ENCODE measurements around the gene DYNC1LI2.
"Not testable (repeated sequence)": the region's sequence is repeated elsewhere in the genome, so short reads cannot be mapped to it uniquely, and the experiment has no call there.

The DYNC1LI2 gene

GRCh38 chr16:66751303-66751991 lies at the start of gene DYNC1LI2:
Gene DYNC1LI2 (minus strand): TSS chr16:66751609. CDS start chr16:66751591, 18 bp downstream.
- DNase-seq, result no peak

GRCh38 chr16:66800856-66801255 lies 49.4 kb upstream of the DYNC1LI2 start:
- DNase-seq, result no peak

- no peak for DNase-seq
Measured at GRCh38 chr16:66798161-66798560, 46.8 kb upstream of the DYNC1LI2 start.

GRCh38 chr16:66793984-66794383 lies 42.6 kb upstream of the DYNC1LI2 start:
- not testable (repeated sequence) for DNase-seq

- no peak for DNase-seq
Measured at GRCh38 chr16:66790130-66790733, 38.8 kb upstream of the DYNC1LI2 start.

- no peak for DNase-seq
Measured at GRCh38 chr16:66787427-66787826, 36.0 kb upstream of the DYNC1LI2 start.

GRCh38 chr16:66786551-66786950 lies 35.1 kb upstream of the DYNC1LI2 start:
- DNase-seq, result no peak

- no peak for DNase-seq
Measured at GRCh38 chr16:66776457-66776856, 25.0 kb upstream of the DYNC1LI2 start.

- no peak for DNase-seq
Measured at GRCh38 chr16:66774981-66775380, 23.6 kb upstream of the DYNC1LI2 start.

GRCh38 chr16:66758086-66758485 lies 6.7 kb upstream of the DYNC1LI2 start:
- no peak for DNase-seq

GRCh38 chr16:66754819-66755218 lies 3.4 kb upstream of the DYNC1LI2 start:
- no peak for DNase-seq

GRCh38 chr16:66754211-66754610 lies 2.8 kb upstream of the DYNC1LI2 start:
- DNase-seq, result no peak

GRCh38 chr16:66752958-66753357 lies 1.5 kb upstream of the DYNC1LI2 start:
- DNase-seq, result no peak

- DNase-seq, result no peak
Measured at GRCh38 chr16:66752379-66752778, 970 bp upstream of the DYNC1LI2 start.

GRCh38 chr16:66751992-66752322 lies 548 bp upstream of the DYNC1LI2 start:
- DNase-seq, result no peak

- no peak for DNase-seq
Measured at GRCh38 chr16:66751053-66751302, 431 bp downstream of the DYNC1LI2 start.

GRCh38 chr16:66750279-66751052 lies 943 bp downstream of the DYNC1LI2 start:
- DNase-seq, result no peak

GRCh38 chr16:66746682-66747081 lies 4.7 kb downstream of the DYNC1LI2 start:
- DNase-seq, result no peak

GRCh38 chr16:66746048-66746447 lies 5.4 kb downstream of the DYNC1LI2 start:
- DNase-seq, result no peak

GRCh38 chr16:66741950-66742808 lies 9.2 kb downstream of the DYNC1LI2 start:
- DNase-seq, result no peak

- no peak for DNase-seq
Measured at GRCh38 chr16:66741169-66741900, 10.1 kb downstream of the DYNC1LI2 start.

GRCh38 chr16:66740533-66740932 lies 10.9 kb downstream of the DYNC1LI2 start:
- DNase-seq, result no peak

- DNase-seq, result no peak
Measured at GRCh38 chr16:66740010-66740409, 11.4 kb downstream of the DYNC1LI2 start.
